Ascending aorta (tissue), 2 donors: Measurements from ENCODE around the gene TTLL9. TPM values are rescaled to one million over a fixed set of nuclear protein-coding genes. Genes with fewer than 3 reads are reported as not detected.

Source experiments
- DNase-seq, 2 donors: peaks; one replicate each; pipeline ENCODE4 v3.0.0-alpha.2; 2019; ENCODE audit warnings: low spot score in 2 of 2
- H3K27ac ChIP-seq, 2 donors: fragments of 200-600 bp; sonication (generic); one replicate each; pipeline ENCODE4 v1.5.1; 2016 to 2017; ENCODE audit warnings: mild to moderate bottlenecking in 1 of 2
- H3K27me3 ChIP-seq: fragments of 200-600 bp; sonication (generic); one replicate; pipeline ENCODE4 v1.5.1; 2017
- H3K36me3 ChIP-seq, 2 donors: fragments of 200-600 bp; sonication (generic); one replicate each; pipeline ENCODE4 v1.5.1; 2016
- H3K4me1 ChIP-seq, 2 donors: fragments of 200-600 bp; sonication (generic); one replicate each; pipeline ENCODE4 v1.5.1; 2016 to 2017; ENCODE audit warnings: mild to moderate bottlenecking in 1 of 2
- H3K4me3 ChIP-seq, 2 donors: fragments of 200-600 bp; sonication (generic); one replicate each; pipeline ENCODE4 v1.5.1; 2016 to 2017; ENCODE audit warnings: mild to moderate bottlenecking in 1 of 2
- H3K9me3 ChIP-seq, 2 donors: fragments of 200-600 bp; sonication (generic); one replicate each; pipeline ENCODE4 v1.5.1; 2016
- CTCF ChIP-seq, 3 experiments: fragments of 200-600 bp in 2 of 3; fragments of 450-650 bp in 1 of 3; sonication (generic) in 2 of 3; IDR thresholded peaks; one replicate each; pipeline ENCODE4 v1.5.1; 2016 to 2019; ENCODE audit warnings: antibody characterized with exemption in 3 of 3, mild to moderate bottlenecking in 1 of 3, moderate library complexity in 1 of 3
- intact Hi-C: fragments of 100-400 bp; cut with DNase I; formaldehyde crosslinking; loops from one replicate; pipeline ENCODE4 v1.15.1; 2023
- total RNA-seq: library from RNA; depleted of rRNA; stranded (reverse); fragments of >200 nt; gene quantifications from one replicate; pipeline ENCODE4 v1.1.0, GENCODE V29; 2016

TTLL9 gene
- total RNA-seq, 1 donor from 2014 or later: not detected

- H3K27ac ChIP-seq: no peak overlapping the region
- peak overlapping the region; percentile 58 to 69 for H3K4me3 ChIP-seq
- DNase-seq: peak in 1 of 2 donors; percentile 63
- peaks cover 9 to 10% of the 10 kb centered on the region in 2 donors for H3K4me1 ChIP-seq
- no peaks in the 10 kb centered on the region for H3K36me3 ChIP-seq
- TF ChIP-seq CTCF (IDR thresholded peaks at IDR 0.05): no peak
- intact Hi-C loops: loop anchor here (5.0 kb wide), 1 partner anchor 56 kb away; no protein-coding TSS in a partner anchor
- no peaks in the 10 kb centered on the region for H3K9me3 ChIP-seq
- no peaks in the 10 kb centered on the region for H3K27me3 ChIP-seq
Measured at GRCh38 chr20:31861385-31862156, 8.9 kb upstream of the TTLL9 start.

- TF ChIP-seq CTCF (IDR thresholded peaks at IDR 0.05): no peak
- Histone ChIP-seq H3K4me3 (no peak overlapping the region), H3K27ac (no peak overlapping the region), H3K9me3 (no peaks in the 10 kb centered on the region), H3K27me3 (no peaks in the 10 kb centered on the region), H3K4me1 (peaks cover 9 to 10% of the 10 kb centered on the region in 2 donors), H3K36me3 (no peaks in the 10 kb centered on the region)
- DNase-seq: no peak
- intact Hi-C loops: loop anchor here (5.0 kb wide), 1 partner anchor 55 kb away; no protein-coding TSS in a partner anchor
Measured at GRCh38 chr20:31862157-31862470, 8.3 kb upstream of the TTLL9 start.

- no peaks in the 10 kb centered on the region for H3K27me3 ChIP-seq
- no peak for TF ChIP-seq CTCF (IDR thresholded peaks at IDR 0.05)
- intact Hi-C loops: loop anchor here (5.0 kb wide), 1 partner anchor 55 kb away; no protein-coding TSS in a partner anchor
- H3K36me3 ChIP-seq: no peaks in the 10 kb centered on the region
- no peaks in the 10 kb centered on the region for H3K9me3 ChIP-seq
- H3K4me3 ChIP-seq: no peak overlapping the region
- H3K27ac ChIP-seq: no peak overlapping the region
- H3K4me1 ChIP-seq: peaks cover 9 to 10% of the 10 kb centered on the region in 2 donors
- peak in 1 of 2 donors; percentile 58 for DNase-seq
Measured at GRCh38 chr20:31862506-31862905, 7.9 kb upstream of the TTLL9 start.

GRCh38 chr20:31863296-31864085 is 6.9 kb upstream of the TTLL9 start:
- TF ChIP-seq CTCF (IDR thresholded peaks at IDR 0.05): no peak
- peaks cover 10 to 11% of the 10 kb centered on the region in 2 donors for H3K4me1 ChIP-seq
- H3K4me3 ChIP-seq: no peak overlapping the region
- no peak overlapping the region for H3K27ac ChIP-seq
- no peaks in the 10 kb centered on the region for H3K36me3 ChIP-seq
- DNase-seq: peak in 1 of 2 donors; percentile 47
- intact Hi-C loops: loop anchor here (5.0 kb wide), 1 partner anchor 54 kb away; no protein-coding TSS in a partner anchor
- no peaks in the 10 kb centered on the region for H3K27me3 ChIP-seq
- no peaks in the 10 kb centered on the region for H3K9me3 ChIP-seq

- DNase-seq: peak in 1 of 2 donors; percentile 52
Measured at GRCh38 chr20:31864521-31865400, 5.7 kb upstream of the TTLL9 start.

More at GRCh38 chr20:31864521-31865400, 5.7 kb upstream of the TTLL9 start:
- no peak for TF ChIP-seq CTCF (IDR thresholded peaks at IDR 0.05)
- H3K9me3 ChIP-seq: no peaks in the 10 kb centered on the region
- H3K27me3 ChIP-seq: no peaks in the 10 kb centered on the region
- no peaks in the 10 kb centered on the region for H3K36me3 ChIP-seq
- intact Hi-C loops: loop anchor here (5.0 kb wide), 1 partner anchor 53 kb away; no protein-coding TSS in a partner anchor
- H3K27ac ChIP-seq: no peak overlapping the region
- peaks cover 15 to 23% of the 10 kb centered on the region in 2 donors for H3K4me1 ChIP-seq
- H3K4me3 ChIP-seq: no peak overlapping the region
